CD4-positive, alpha-beta T cell (primary cell): ENCODE measurements around the gene MYO9B. TPM values are rescaled to one million over a fixed set of nuclear protein-coding genes. Genes with fewer than 3 reads are reported as not detected.

Experiments
- ATAC-seq: fragments of 200-7000 bp; cut with Tn5 transposase; one replicate; pipeline ENCODE4 v1.10.0; 2022; ENCODE audit warnings: mild to moderate bottlenecking; ENCODE audit not compliant: poor library complexity
- CTCF ChIA-PET: fragments of 350-600 bp; sonication (Branson Sonifier 250); formaldehyde crosslinking; loops from one replicate; lab custom pipeline; 2021; ENCODE audit warnings: antibody characterized with exemption, inconsistent platforms; lab: Charles Lee
- POLR2A ChIA-PET: fragments of 350-600 bp; sonication (Branson Sonifier 250); formaldehyde crosslinking; loops from one replicate; lab custom pipeline; 2021; ENCODE audit warnings: antibody characterized with exemption, inconsistent platforms; lab: Charles Lee
- DNase-seq, 14 experiments: peaks; one replicate each; pipeline ENCODE4 v3.0.0-alpha.2; 2013 to 2020; ENCODE audit warnings: mixed read lengths in 2 of 14
- H3K27ac ChIP-seq, 2 donors: one replicate each; pipeline versions ENCODE4 v1.5.1 to v1.7.0; 2013; ENCODE audit warnings: low read length in 2 of 2, low read depth in 1 of 2, mild to moderate bottlenecking in 1 of 2
- H3K27me3 ChIP-seq, 2 experiments: 1 replicate in 1 of 2; 2 replicates in 1 of 2; pipeline versions ENCODE4 v1.6.1 to v1.7.0; 2013; ENCODE audit warnings: low read length in 2 of 2, control low read depth in 1 of 2, mild to moderate bottlenecking in 1 of 2, moderate library complexity in 1 of 2; ENCODE audit not compliant: insufficient read depth in 2 of 2, control insufficient read depth in 1 of 2
- H3K36me3 ChIP-seq: one replicate; pipeline ENCODE4 v1.6.1; 2013; ENCODE audit warnings: low read length, control low read depth; ENCODE audit not compliant: insufficient read depth
- H3K4me1 ChIP-seq: one replicate; pipeline ENCODE4 v1.6.1; 2013; ENCODE audit warnings: low read length, control low read depth; ENCODE audit not compliant: insufficient read depth
- H3K4me3 ChIP-seq: one replicate; pipeline ENCODE4 v1.5.1; 2013; ENCODE audit warnings: mild to moderate bottlenecking, low read length, moderate library complexity
- H3K9me3 ChIP-seq, 2 experiments: 1 replicate in 1 of 2; 2 replicates in 1 of 2; pipeline versions ENCODE4 v1.6.1 to v1.7.0; 2013; ENCODE audit warnings: low read length in 2 of 2, mild to moderate bottlenecking in 2 of 2, control low read depth in 1 of 2, moderate library complexity in 1 of 2; ENCODE audit not compliant: control insufficient read depth in 1 of 2, insufficient read depth in 1 of 2
- H3K27ac Mint-ChIP-seq: one replicate; pipeline ENCODE4 v1.8.0; 2020; ENCODE audit warnings: mixed read lengths
- H3K27me3 Mint-ChIP-seq: one replicate; pipeline ENCODE4 v1.8.0; 2021; ENCODE audit warnings: mixed read lengths
- H3K36me3 Mint-ChIP-seq: one replicate; pipeline ENCODE4 v1.8.0; 2021; ENCODE audit warnings: low read depth, mixed read lengths
- H3K4me1 Mint-ChIP-seq: one replicate; pipeline ENCODE4 v1.8.0; 2021; ENCODE audit warnings: low read depth, mixed read lengths
- H3K4me3 Mint-ChIP-seq: one replicate; pipeline ENCODE4 v1.8.0; 2020; ENCODE audit warnings: mild to moderate bottlenecking, mixed read lengths
- H3K9me3 Mint-ChIP-seq: one replicate; pipeline ENCODE4 v1.8.0; 2020; ENCODE audit warnings: mixed read lengths
- CTCF ChIP-seq: fragments of 200-600 bp; IDR thresholded peaks from one replicate; pipeline ENCODE4 v1.8.0; 2022; ENCODE audit warnings: antibody characterized with exemption, mild to moderate bottlenecking
- intact Hi-C, 2 experiments: fragments of 100-400 bp; cut with DNase I in 1 of 2; cut with micrococcal nuclease in 1 of 2; formaldehyde crosslinking; loops; one replicate each; pipeline versions ENCODE4 v1.15.1 to v1.9.0; 2023 to 2025; cut with DNase I, micrococcal nuclease
- total RNA-seq, 174 experiments: library from RNA in 2 of 174; stranded (reverse) in 2 of 174; gene quantifications; one replicate each; pipeline ENCODE4 v1.2.3 and lab custom pipeline; 2021 to 2026

MYO9B gene
- total RNA-seq, 2 experiments from 2014 or later: 176 to 184 TPM

- TF ChIP-seq CTCF: peak; percentile 68
- ATAC-seq: peak; percentile 82
- CTCF ChIA-PET: interaction anchor here (1.0 to 2.7 kb wide), 2 partner anchors 30 to 76 kb away, joined by 3 to 11 read pairs; partner anchors contain the start of gene ANKLE1
- H3K9me3 ChIP-seq: no peaks in the 10 kb centered on the region
- DNase-seq: peak; percentile 56 to 81 (median 63)
- Mint-ChIP-seq H3K36me3 (peaks cover 67% of the 10 kb centered on the region), H3K4me3 (no peak overlapping the region), H3K27me3 (no peaks in the 10 kb centered on the region), H3K4me1 (no peaks in the 10 kb centered on the region), H3K9me3 (no peaks in the 10 kb centered on the region), H3K27ac (no peak overlapping the region)
- no peaks in the 10 kb centered on the region for H3K4me1 ChIP-seq
- no peaks in the 10 kb centered on the region for H3K27me3 ChIP-seq
- H3K4me3 ChIP-seq: no peak overlapping the region
- POLR2A ChIA-PET: interaction anchor here (0.8 to 1.7 kb wide), 2 partner anchors 10 to 29 kb away, joined by 3 to 5 read pairs; partner anchors contain the start of gene USE1
- no peak overlapping the region for H3K27ac ChIP-seq
- intact Hi-C loops: loop anchor here (1.0 to 2.0 kb wide), 3 partner anchors 30 to 77 kb away; no protein-coding TSS in a partner anchor
- H3K36me3 ChIP-seq: peaks cover 70% of the 10 kb centered on the region
Observed at GRCh38 chr19:17205237-17206140, 129.9 kb downstream of the MYO9B start.

GRCh38 chr19:17206736-17207581 lies 131.4 kb downstream of the MYO9B start:
- CTCF ChIA-PET: no interaction called here
- H3K36me3 ChIP-seq: peaks cover 67% of the 10 kb centered on the region
- H3K4me3 Mint-ChIP-seq: no peak overlapping the region

More at GRCh38 chr19:17206736-17207581, 131.4 kb downstream of the MYO9B start:
- DNase-seq: no peak
- H3K9me3 Mint-ChIP-seq: no peaks in the 10 kb centered on the region
- Histone ChIP-seq H3K27me3 (no peaks in the 10 kb centered on the region), H3K4me3 (no peak overlapping the region), H3K9me3 (no peaks in the 10 kb centered on the region), H3K4me1 (no peaks in the 10 kb centered on the region), H3K27ac (no peak overlapping the region)
- no peaks in the 10 kb centered on the region for H3K27me3 Mint-ChIP-seq
- POLR2A ChIA-PET: interaction anchor here (1.7 kb wide), 2 partner anchors 8 to 29 kb away, joined by 4 to 5 read pairs; partner anchors contain the start of gene USE1
- peaks cover 54% of the 10 kb centered on the region for H3K36me3 Mint-ChIP-seq
- intact Hi-C loops: no loop called here
- H3K4me1 Mint-ChIP-seq: no peaks in the 10 kb centered on the region
- no peak for ATAC-seq
- no peak overlapping the region for H3K27ac Mint-ChIP-seq
- no peak for TF ChIP-seq CTCF
